Natural killer cell (primary cell): Measurements from ENCODE around the gene NTRK2. TPM values are rescaled to one million over a fixed set of nuclear protein-coding genes. Genes with fewer than 3 reads are reported as not detected.

Experiments
- ATAC-seq, 3 donors: fragments of 150-1000 bp in 2 of 3; fragments of 200-7000 bp in 1 of 3; cut with Tn5 transposase; 1 replicate in 1 of 3; 2 replicates in 2 of 3; pipeline ENCODE4 v1.10.0; 2021; ENCODE audit warnings: mild to moderate bottlenecking in 2 of 3, moderate library complexity in 2 of 3
- DNase-seq, 2 donors: peaks; one replicate each; pipeline versions ENCODE4 v3.0.0 to v3.0.0-alpha.2; 2013 to 2021; ENCODE audit warnings: mixed read lengths in 1 of 2
- H3K27ac ChIP-seq: one replicate; pipeline ENCODE4 v1.5.1; 2013; ENCODE audit warnings: mild to moderate bottlenecking, low read length
- H3K27me3 ChIP-seq: one replicate; pipeline ENCODE4 v1.6.1; 2013; ENCODE audit warnings: low read length; ENCODE audit not compliant: control insufficient read depth, insufficient read depth
- H3K36me3 ChIP-seq: one replicate; pipeline ENCODE4 v1.6.1; 2013; ENCODE audit warnings: low read length; ENCODE audit not compliant: control insufficient read depth, insufficient read depth
- H3K4me1 ChIP-seq: one replicate; pipeline ENCODE4 v1.6.1; 2013; ENCODE audit warnings: low read length; ENCODE audit not compliant: control insufficient read depth, insufficient read depth
- H3K4me3 ChIP-seq: one replicate; pipeline ENCODE4 v1.5.1; 2013; ENCODE audit warnings: low read length
- H3K9me3 ChIP-seq: one replicate; pipeline ENCODE4 v1.6.1; 2013; ENCODE audit warnings: low read length; ENCODE audit not compliant: control insufficient read depth, insufficient read depth
- H3K27ac Mint-ChIP-seq, 2 donors: one replicate each; pipeline ENCODE4 v1.8.0; 2022; ENCODE audit warnings: mild to moderate bottlenecking in 2 of 2, mixed read lengths in 2 of 2, moderate library complexity in 1 of 2
- H3K27me3 Mint-ChIP-seq, 2 donors: one replicate each; pipeline ENCODE4 v1.8.0; 2022; ENCODE audit warnings: low read depth in 2 of 2, mixed read lengths in 2 of 2
- H3K36me3 Mint-ChIP-seq: one replicate; pipeline ENCODE4 v1.8.0; 2022; ENCODE audit warnings: mixed read lengths
- H3K4me1 Mint-ChIP-seq, 2 donors: one replicate each; pipeline ENCODE4 v1.8.0; 2022; ENCODE audit warnings: mixed read lengths in 2 of 2
- H3K4me3 Mint-ChIP-seq: one replicate; pipeline ENCODE4 v1.8.0; 2022; ENCODE audit warnings: mild to moderate bottlenecking, moderate library complexity, mixed read lengths
- H3K9me3 Mint-ChIP-seq, 2 donors: one replicate each; pipeline ENCODE4 v1.8.0; 2022; ENCODE audit warnings: mixed read lengths in 2 of 2
- CTCF ChIP-seq: fragments of 200-600 bp; IDR thresholded peaks from one replicate; pipeline ENCODE4 v1.8.0; 2022; ENCODE audit warnings: antibody characterized with exemption
- WGBS: methylation state at CpG from one replicate; pipeline ENCODE4 v1.1.7; 2013; ENCODE audit warnings: missing lambda C conversion rate; ENCODE audit not compliant: insufficient coverage; 5-methylcytosine and 5-hydroxymethylcytosine counted together
- intact Hi-C: fragments of 100-400 bp; cut with micrococcal nuclease; formaldehyde crosslinking; loops from one replicate; pipeline ENCODE4 v1.14.2; 2022
- total RNA-seq, 4 donors: library from RNA; stranded (reverse); fragments of 120-200 nt in 1 of 4; gene quantifications; one replicate each; pipeline versions ENCODE4 v1.2.3 to v1.2.4, GENCODE V29; 2013 to 2022

The NTRK2 gene
- total RNA-seq, 3 donors from 2014 or later (not counting 1 experiment from before 2014, with no cell fraction given), result 0.08 TPM; not detected in 2

- H3K4me3 ChIP-seq, result no peak overlapping the region
- no peaks in the 10 kb centered on the region for H3K4me1 ChIP-seq
- DNase-seq, result no peak
- no peak for ATAC-seq
- no peaks in the 10 kb centered on the region for H3K9me3 ChIP-seq
- H3K27ac ChIP-seq, result no peak overlapping the region
- no peaks in the 10 kb centered on the region for H3K27me3 ChIP-seq
- Mint-ChIP-seq H3K36me3 (no peaks in the 10 kb centered on the region), H3K27me3 (peaks cover 23 to 28% of the 10 kb centered on the region in 2 donors), H3K4me1 (no peaks in the 10 kb centered on the region), H3K27ac (no peak overlapping the region), H3K9me3 (no peaks in the 10 kb centered on the region), H3K4me3 (no peak overlapping the region)
- intact Hi-C loops, result no loop called here
- no peak for TF ChIP-seq CTCF
- 80% methylated on average over 3 of the region's 3 CpGs for WGBS
- no peaks in the 10 kb centered on the region for H3K36me3 ChIP-seq
These were observed 259.5 kb downstream of the NTRK2 start for GRCh38 chr9:84929068-84929467.

GRCh38 chr9:84932915-84933527, 263.5 kb downstream of the NTRK2 start:
- 94% methylated on average over 5 of the region's 6 CpGs for WGBS
- intact Hi-C loops, result no loop called here
- no peaks in the 10 kb centered on the region for H3K36me3 ChIP-seq
- H3K27me3 Mint-ChIP-seq, result peaks cover 12 to 14% of the 10 kb centered on the region in 2 donors
- H3K9me3 Mint-ChIP-seq, result no peaks in the 10 kb centered on the region
- ATAC-seq (no peak), DNase-seq (no peak)
- no peaks in the 10 kb centered on the region for H3K9me3 ChIP-seq
- TF ChIP-seq CTCF, result no peak
- no peak overlapping the region for H3K4me3 ChIP-seq
- H3K4me1 Mint-ChIP-seq, result no peaks in the 10 kb centered on the region
- no peak overlapping the region for H3K27ac ChIP-seq
- H3K4me1 ChIP-seq, result no peaks in the 10 kb centered on the region
- no peaks in the 10 kb centered on the region for H3K27me3 ChIP-seq
- no peak overlapping the region for H3K27ac Mint-ChIP-seq
- H3K4me3 Mint-ChIP-seq, result no peak overlapping the region
- H3K36me3 Mint-ChIP-seq, result no peaks in the 10 kb centered on the region

- no peak overlapping the region for H3K4me3 ChIP-seq
- peaks cover 11 to 12% of the 10 kb centered on the region in 2 donors for H3K27me3 Mint-ChIP-seq
- intact Hi-C loops, result no loop called here
- H3K27ac ChIP-seq, result no peak overlapping the region
- H3K4me1 Mint-ChIP-seq, result no peaks in the 10 kb centered on the region
- no peaks in the 10 kb centered on the region for H3K9me3 Mint-ChIP-seq
- H3K4me3 Mint-ChIP-seq, result no peak overlapping the region
- H3K27me3 ChIP-seq, result no peaks in the 10 kb centered on the region
- no peaks in the 10 kb centered on the region for H3K36me3 ChIP-seq
- DNase-seq, result no peak
- H3K36me3 Mint-ChIP-seq, result no peaks in the 10 kb centered on the region
- no peaks in the 10 kb centered on the region for H3K9me3 ChIP-seq
- H3K4me1 ChIP-seq, result no peaks in the 10 kb centered on the region
- no peak overlapping the region for H3K27ac Mint-ChIP-seq
- no peak for TF ChIP-seq CTCF
- ATAC-seq, result no peak
These were observed 266.1 kb downstream of the NTRK2 start for GRCh38 chr9:84935528-84936117.

GRCh38 chr9:84937180-84937579, 267.7 kb downstream of the NTRK2 start:
- intact Hi-C loops, result no loop called here
- Histone ChIP-seq H3K4me3 (no peak overlapping the region), H3K27me3 (no peaks in the 10 kb centered on the region), H3K36me3 (no peaks in the 10 kb centered on the region), H3K4me1 (no peaks in the 10 kb centered on the region), H3K27ac (no peak overlapping the region), H3K9me3 (no peaks in the 10 kb centered on the region)
- H3K4me1 Mint-ChIP-seq, result no peaks in the 10 kb centered on the region
- H3K27ac Mint-ChIP-seq, result no peak overlapping the region
- no peak overlapping the region for H3K4me3 Mint-ChIP-seq
- peaks cover 9 to 12% of the 10 kb centered on the region in 2 donors for H3K27me3 Mint-ChIP-seq
- 94% methylated on average over 2 of the region's 2 CpGs for WGBS
- TF ChIP-seq CTCF, result no peak
- ATAC-seq (no peak), DNase-seq (no peak)
- H3K9me3 Mint-ChIP-seq, result no peaks in the 10 kb centered on the region
- no peaks in the 10 kb centered on the region for H3K36me3 Mint-ChIP-seq
